HepG2 (cell line): Measurements from ENCODE around the gene SRSF11. TPM values are rescaled to one million over a fixed set of nuclear protein-coding genes. Genes with fewer than 3 reads are reported as not detected.

Source experiments
- ASH2L ChIP-seq: fragments of 300-600, 200-600 bp; sonication (generic); IDR thresholded peaks from 2 replicates; pipeline ENCODE4 v1.7.0; 2017; ENCODE audit warnings: low read depth, mild to moderate bottlenecking, moderate library complexity, mixed read lengths, low read length; ENCODE audit not compliant: insufficient read length
- ATF7 ChIP-seq, 2 experiments: fragments of 450-650 bp in 1 of 2; sonication (generic) in 1 of 2; formaldehyde crosslinking in 1 of 2; IDR thresholded peaks; 2 replicates each; pipeline versions ENCODE4 v1.4.0 to v1.6.1; 2016 to 2020; ENCODE audit warnings: antibody characterized with exemption in 1 of 2, mild to moderate bottlenecking in 1 of 2, missing genetic modification reagents in 1 of 2
- CHD4 ChIP-seq: fragments of 200-600 bp; sonication (generic); IDR thresholded peaks from 2 replicates; pipeline ENCODE4 v1.7.0; 2017; ENCODE audit warnings: mild to moderate bottlenecking, low read length, borderline replicate concordance
- CREM ChIP-seq, 2 experiments: sonication (generic) in 1 of 2; formaldehyde crosslinking in 1 of 2; IDR thresholded peaks; 2 replicates each; pipeline versions ENCODE4 v1.4.0 to v1.6.1; 2016 to 2020; ENCODE audit warnings: antibody characterized with exemption in 1 of 2, mild to moderate bottlenecking in 1 of 2, missing genetic modification reagents in 1 of 2
- DZIP1 ChIP-seq: sonication (generic); formaldehyde crosslinking; IDR thresholded peaks from 2 replicates; pipeline ENCODE4 v1.5.0; 2020; ENCODE audit warnings: mild to moderate bottlenecking, missing genetic modification reagents
- FOXA3 ChIP-seq: IDR thresholded peaks from 2 replicates; pipeline ENCODE4 v1.6.1; 2016; ENCODE audit warnings: missing genetic modification reagents, missing compliant biosample characterization
- FOXP1 ChIP-seq, 2 experiments: fragments of 450-650 bp in 1 of 2; IDR thresholded peaks; 2 replicates each; pipeline ENCODE4 v1.6.1; 2017 to 2018; ENCODE audit warnings: antibody characterized with exemption in 1 of 2
- HHEX ChIP-seq: IDR thresholded peaks from 2 replicates; pipeline ENCODE4 v1.6.1; 2016; ENCODE audit warnings: control low read depth
- MAZ ChIP-seq, 2 experiments: sonication (generic) in 1 of 2; formaldehyde crosslinking in 1 of 2; IDR thresholded peaks; 2 replicates each; pipeline versions ENCODE4 v1.5.0 to v1.6.1; 2012 to 2020; ENCODE audit warnings: low read depth in 2 of 2, mild to moderate bottlenecking in 2 of 2, borderline replicate concordance in 1 of 2, improper control_type of control experiment in 1 of 2, low read length in 1 of 2, missing genetic modification reagents in 1 of 2, moderate library complexity in 1 of 2
- MLXIP ChIP-seq: sonication (generic); formaldehyde crosslinking; IDR thresholded peaks from 2 replicates; pipeline ENCODE4 v1.9.0; 2021; ENCODE audit warnings: missing genetic modification reagents, borderline replicate concordance
- NFKBIZ ChIP-seq: IDR thresholded peaks from 2 replicates; pipeline ENCODE4 v1.6.1; 2018; ENCODE audit warnings: missing genetic modification reagents, missing compliant biosample characterization
- NR2F1 ChIP-seq, 2 experiments: fragments of 450-650 bp in 1 of 2; formaldehyde crosslinking in 1 of 2; IDR thresholded peaks; 2 replicates each; pipeline versions ENCODE4 v1.5.0 to v1.6.1; 2016 to 2020; ENCODE audit warnings: mild to moderate bottlenecking in 1 of 2, missing compliant biosample characterization in 1 of 2, missing genetic modification reagents in 1 of 2, moderate library complexity in 1 of 2
- SMARCC2 ChIP-seq: fragments of 450-650 bp; IDR thresholded peaks from 2 replicates; pipeline ENCODE4 v1.6.1; 2017; ENCODE audit warnings: antibody characterized with exemption, mild to moderate bottlenecking
- SYNCRIP ChIP-seq: fragments of 200-400 bp; formaldehyde crosslinking; IDR thresholded peaks from 2 replicates; pipeline ENCODE4 v1.6.1; 2018; ENCODE audit warnings: mild to moderate bottlenecking, low read depth, low read length; ENCODE audit not compliant: insufficient read depth
- TBX3 ChIP-seq: fragments of 450-650 bp; IDR thresholded peaks from 2 replicates; pipeline ENCODE4 v1.6.1; 2017; ENCODE audit warnings: antibody characterized with exemption, mild to moderate bottlenecking, inconsistent platforms, borderline replicate concordance
- TCF7 ChIP-seq: sonication (generic); IDR thresholded peaks from 2 replicates; pipeline ENCODE4 v1.6.1; 2016; ENCODE audit warnings: antibody characterized with exemption, low read depth
- YEATS2 ChIP-seq: sonication (generic); formaldehyde crosslinking; IDR thresholded peaks from 2 replicates; pipeline ENCODE4 v1.4.0; 2020; ENCODE audit warnings: missing genetic modification reagents, borderline replicate concordance
- ZBTB7A ChIP-seq: sonication (generic); formaldehyde crosslinking; IDR thresholded peaks from 2 replicates; pipeline ENCODE4 v1.8.0; 2022; ENCODE audit warnings: mild to moderate bottlenecking, missing genetic modification reagents
- ZNF205 ChIP-seq: IDR thresholded peaks from 2 replicates; pipeline ENCODE4 v1.6.1; 2018; ENCODE audit warnings: missing biosample characterization, missing genetic modification reagents
- ZNF24 ChIP-seq: fragments of 450-650 bp; IDR thresholded peaks from 2 replicates; pipeline ENCODE4 v1.6.1; 2017; ENCODE audit warnings: antibody characterized with exemption, mild to moderate bottlenecking
- ZNF274 ChIP-seq: sonication (generic); formaldehyde crosslinking; IDR thresholded peaks from 2 replicates; pipeline ENCODE4 v1.5.1; 2020; ENCODE audit warnings: mild to moderate bottlenecking, missing genetic modification reagents
- ZNF343 ChIP-seq: sonication (generic); formaldehyde crosslinking; IDR thresholded peaks from 2 replicates; pipeline ENCODE4 v1.4.0; 2020; ENCODE audit warnings: mild to moderate bottlenecking, missing genetic modification reagents
- ZNF546 ChIP-seq: sonication (generic); formaldehyde crosslinking; conservative IDR thresholded peaks from 2 replicates; pipeline ENCODE4 v1.8.1; 2023; ENCODE audit warnings: mild to moderate bottlenecking, missing genetic modification reagents
- ZNF557 ChIP-seq: sonication (generic); formaldehyde crosslinking; IDR thresholded peaks from 2 replicates; pipeline ENCODE4 v1.4.0; 2020; ENCODE audit warnings: missing genetic modification reagents
- polyA plus RNA-seq, 8 experiments: library from polyadenylated mRNA; depleted of rRNA in 3 of 8; stranded (reverse) in 7 of 8; unstranded in 1 of 8; fragments of >200 nt; fragmentation: Illumina TruSeq in 4 of 8; extraction: Trizol in 4 of 8; gene quantifications; 2 replicates each; pipeline versions ENCODE4 v1.2.1 to v1.2.3, GENCODE V29; 2011 to 2016; ENCODE audit warnings: low read depth in 4 of 8, missing spikeins in 1 of 8, mixed read lengths in 1 of 8; ENCODE audit not compliant: insufficient read depth in 1 of 8
- total RNA-seq, 5 experiments: library from RNA; depleted of rRNA; stranded (reverse); fragments of >200 nt; fragmentation: Illumina TruSeq; extraction: Trizol; gene quantifications; 2 replicates each; pipeline ENCODE4 v1.2.3, GENCODE V29; 2016; ENCODE audit warnings: low read depth in 1 of 5

Gene SRSF11
- total and polyA plus RNA-seq, 2 of the 13 experiments (the other 11 are each of a cell fraction or from before 2014, with no cell fraction given), result 118 to 381 TPM

GRCh38 chr1:70205434-70206118, 15.6 kb upstream of the SRSF11 start, which contains the start of gene LRRC40 (continued):
- TF ChIP-seq DZIP1 (peak; percentile 63; the same call in 1 of the 2 replicates), ATF7 (IDR thresholded peaks at IDR 0.05) (no peak), ATF7 (CRISPR knock-in tag; IDR thresholded peaks at IDR 0.05) (0 out of 2 replicates have a peak, but pooled peaks have one; percentile 49), TBX3 (peak; percentile 48; the same call in 1 of the 2 replicates), TCF7 (no peak), FOXA3 (CRISPR knock-in tag) (peak; percentile 77), YEATS2 (CRISPR knock-in tag) (peak; percentile 98), ZBTB7A (CRISPR knock-in tag) (0 out of 2 replicates have a peak, but pooled peaks have one; percentile 51), ZNF205 (CRISPR knock-in tag) (peak; percentile 67), ZNF24 (no peak), HHEX (CRISPR knock-in tag) (0 out of 2 replicates have a peak, but pooled peaks have one; percentile 5), MAZ (IDR thresholded peaks at IDR 0.05; ENCODE audit: borderline replicate concordance, low read depth, low read length) (peak; percentile 79), MAZ (CRISPR knock-in tag; IDR thresholded peaks at IDR 0.05; ENCODE audit: low read depth) (peak; percentile 92), ZNF274 (CRISPR knock-in tag) (peak; percentile 74; the same call in 1 of the 2 replicates), MLXIP (no peak), NR2F1 (CRISPR knock-in tag; IDR thresholded peaks at IDR 0.05) (no peak), SMARCC2 (no peak), SYNCRIP (no peak), NFKBIZ (CRISPR knock-in tag) (0 out of 2 replicates have a peak, but pooled peaks have one; percentile 34), CHD4 (no peak), ZNF557 (CRISPR knock-in tag) (no peak), CREM (IDR thresholded peaks at IDR 0.05) (peak; percentile 100), CREM (CRISPR knock-in tag; IDR thresholded peaks at IDR 0.05) (peak; percentile 97), FOXP1 (IDR thresholded peaks at IDR 0.05) (no peak), FOXP1 (CRISPR knock-in tag; IDR thresholded peaks at IDR 0.05) (peak; percentile 37; the same call in 1 of the 2 replicates), ZNF343 (CRISPR knock-in tag) (peak; percentile 94), ZNF546 (CRISPR knock-in tag) (no peak), ASH2L (peak; percentile 97)
